ENCODE results near the gene GAS1. TPM values are rescaled to one million over a fixed set of nuclear protein-coding genes. Genes with fewer than 3 reads are reported as not detected.

GAS1 gene
- total RNA-seq, 4 donors from 2014 or later, result 15.6 to 50.4 (median 29.0) TPM

DNA sequence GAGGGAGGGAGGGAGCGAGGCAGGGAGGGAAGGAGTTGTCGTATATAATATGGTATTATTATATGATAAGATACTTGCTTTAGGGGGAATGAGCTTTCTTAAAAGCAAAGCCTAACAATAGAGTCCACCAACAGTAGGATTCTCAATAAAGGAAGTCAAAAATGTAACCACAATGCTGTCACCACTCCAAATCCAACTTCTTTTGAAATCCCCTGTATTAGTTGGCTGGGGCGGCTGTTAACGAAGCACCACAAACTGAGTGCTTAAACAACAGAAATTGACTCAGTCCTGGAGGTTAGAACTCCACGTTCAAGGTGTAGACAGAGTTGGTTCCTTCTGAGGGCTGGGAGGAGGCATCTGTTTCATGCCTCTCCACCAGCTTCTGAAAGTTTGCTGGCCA lies 23.1 kb downstream of the GAS1 start:
- ATAC-seq (no peak), DNase-seq (no peak)
- H3K27me3 ChIP-seq, result no peaks in the 10 kb centered on the region
- no peaks in the 10 kb centered on the region for H3K36me3 ChIP-seq
- H3K4me1 ChIP-seq, result no peaks in the 10 kb centered on the region
- no peaks in the 10 kb centered on the region for H3K9me3 ChIP-seq
- in situ Hi-C loops (cut with MboI; ENCODE audit: low sequenced_read_pairs in 4 of 4) (no loop called here), intact Hi-C loops (cut with DNase I; ENCODE audit: low total_unique reads) (no loop called here)
- H3K27ac ChIP-seq, result no peak overlapping the region
- no peak overlapping the region for H3K4me3 ChIP-seq
- TF ChIP-seq CTCF (IDR thresholded peaks at IDR 0.05 in 4 of 5, conservative IDR thresholded peaks at IDR 0.05 in 1 of 5), result no peak
- TF ChIP-seq POLR2A (IDR thresholded peaks at IDR 0.05), result no peak

- ATAC-seq (no peak), DNase-seq (no peak)
- intact Hi-C loops (cut with DNase I; ENCODE audit: low total_unique reads), result no loop called here
- no peaks in the 10 kb centered on the region for H3K9me3 ChIP-seq
- H3K27me3 ChIP-seq, result no peaks in the 10 kb centered on the region
- TF ChIP-seq POLR2A (IDR thresholded peaks at IDR 0.05) (no peak), CTCF (IDR thresholded peaks at IDR 0.05 in 4 of 5, conservative IDR thresholded peaks at IDR 0.05 in 1 of 5) (no peak)
- H3K4me1 ChIP-seq, result no peaks in the 10 kb centered on the region
- H3K27ac ChIP-seq, result no peak overlapping the region
- H3K36me3 ChIP-seq, result no peaks in the 10 kb centered on the region
- no peak overlapping the region for H3K4me3 ChIP-seq
- in situ Hi-C loops (cut with MboI; ENCODE audit: low sequenced_read_pairs in 4 of 4), result no loop called here
Measured at GRCh38 chr9:86921151-86921923, 26.0 kb downstream of the GAS1 start.

DNA sequence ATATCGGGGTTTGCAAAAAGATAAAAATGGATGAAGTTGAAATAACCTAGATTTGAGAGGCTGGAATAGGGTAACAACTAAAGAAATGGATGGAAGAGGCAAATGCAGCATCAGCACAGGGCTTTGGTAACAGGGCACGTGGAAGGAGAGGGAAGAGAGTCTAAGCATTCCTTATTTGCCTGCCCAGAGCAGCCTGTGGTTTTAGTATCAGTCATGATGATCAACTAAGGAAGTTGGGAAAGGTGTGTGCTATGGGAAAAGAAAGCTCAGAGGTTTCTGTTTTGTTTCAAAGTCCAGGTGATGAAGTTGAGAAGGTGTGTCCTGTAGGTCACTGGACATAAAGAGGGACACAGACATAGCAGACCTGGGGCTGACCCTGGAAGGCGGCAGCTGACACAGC lies 28.8 kb downstream of the GAS1 start:
- no peaks in the 10 kb centered on the region for H3K9me3 ChIP-seq
- TF ChIP-seq POLR2A (IDR thresholded peaks at IDR 0.05), result no peak
- no peak for TF ChIP-seq CTCF (IDR thresholded peaks at IDR 0.05 in 4 of 5, conservative IDR thresholded peaks at IDR 0.05 in 1 of 5)
- DNase-seq (no peak), ATAC-seq (no peak)
- H3K4me1 ChIP-seq, result no peaks in the 10 kb centered on the region
- in situ Hi-C loops (cut with MboI; ENCODE audit: low sequenced_read_pairs in 4 of 4) (no loop called here), intact Hi-C loops (cut with DNase I; ENCODE audit: low total_unique reads) (no loop called here)
- H3K4me3 ChIP-seq, result no peak overlapping the region
- no peaks in the 10 kb centered on the region for H3K27me3 ChIP-seq
- H3K36me3 ChIP-seq, result no peaks in the 10 kb centered on the region
- no peak overlapping the region for H3K27ac ChIP-seq

DNA sequence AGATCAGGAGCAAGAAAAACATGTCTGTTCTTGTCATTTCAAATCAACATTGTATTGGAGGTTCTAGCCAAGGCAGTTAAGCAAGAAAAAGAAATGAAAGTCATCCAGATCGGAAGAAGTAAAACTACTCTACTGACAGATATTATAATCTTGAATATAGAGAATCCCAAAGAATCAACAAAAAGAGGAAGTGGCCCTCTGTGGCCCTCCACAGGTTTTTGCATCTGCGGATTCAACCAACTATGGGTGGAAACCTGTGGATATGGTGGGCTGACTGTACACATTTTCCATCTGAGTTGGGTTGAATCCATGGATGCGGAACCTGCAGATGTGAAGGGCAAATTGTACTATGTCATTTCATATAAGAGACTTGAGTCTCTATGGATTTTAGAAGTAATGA lies 35.1 kb downstream of the GAS1 start:
- Histone ChIP-seq H3K27me3 (no peaks in the 10 kb centered on the region), H3K4me1 (no peaks in the 10 kb centered on the region), H3K27ac (no peak overlapping the region), H3K4me3 (no peak overlapping the region), H3K36me3 (no peaks in the 10 kb centered on the region), H3K9me3 (no peaks in the 10 kb centered on the region)
- intact Hi-C loops (cut with DNase I; ENCODE audit: low total_unique reads) (no loop called here), in situ Hi-C loops (cut with MboI; ENCODE audit: low sequenced_read_pairs in 4 of 4) (no loop called here)
- TF ChIP-seq POLR2A (IDR thresholded peaks at IDR 0.05), result no peak
- TF ChIP-seq CTCF (IDR thresholded peaks at IDR 0.05 in 4 of 5, conservative IDR thresholded peaks at IDR 0.05 in 1 of 5), result no peak
- DNase-seq, result no peak
- ATAC-seq, result no peak

GRCh38 chr9:86909388-86909787 lies 37.9 kb downstream of the GAS1 start:
- DNase-seq (no peak), ATAC-seq (no peak)
- Histone ChIP-seq H3K4me1 (no peaks in the 10 kb centered on the region), H3K27ac (no peak overlapping the region), H3K4me3 (no peak overlapping the region), H3K36me3 (no peaks in the 10 kb centered on the region), H3K9me3 (no peaks in the 10 kb centered on the region), H3K27me3 (peaks cover 0 to 3% (median 0%) of the 10 kb centered on the region in 3 donors)
- no peak for TF ChIP-seq CTCF (IDR thresholded peaks at IDR 0.05 in 4 of 5, conservative IDR thresholded peaks at IDR 0.05 in 1 of 5)
- no peak for TF ChIP-seq POLR2A (IDR thresholded peaks at IDR 0.05)
- intact Hi-C loops (cut with DNase I; ENCODE audit: low total_unique reads), result no loop called here
- in situ Hi-C loops (cut with MboI; ENCODE audit: low sequenced_read_pairs in 4 of 4), result no loop called here

Data from gastrocnemius medialis (tissue), 4 donors.